ENCODE results near the gene FAM124A.

The FAM124A gene

DNA sequence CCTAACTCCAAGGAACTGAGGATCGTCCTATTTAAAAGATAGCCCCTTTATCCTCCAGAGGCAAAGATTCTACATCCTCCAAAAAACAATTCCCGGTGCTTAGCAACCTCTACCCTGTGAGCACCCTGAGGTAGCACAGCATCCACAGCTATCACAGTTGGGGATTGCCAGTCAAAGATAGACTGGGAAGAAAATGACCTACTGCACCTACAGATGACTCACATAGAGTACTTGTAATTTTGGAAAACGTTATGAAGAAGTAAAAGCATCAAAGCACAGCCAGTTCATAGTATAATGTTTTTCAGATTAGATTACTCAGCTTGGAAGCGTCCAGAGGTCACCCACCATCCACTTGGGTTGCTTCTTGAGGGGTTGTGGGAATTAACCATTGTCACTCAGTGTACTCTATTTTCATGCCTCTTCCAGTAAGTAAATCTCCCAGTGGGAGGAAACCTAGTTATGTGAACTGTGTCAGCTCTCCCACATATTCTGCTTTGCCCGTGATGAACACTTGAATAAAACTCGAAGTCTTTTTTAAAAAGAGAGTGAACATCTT lies 8.9 kb upstream of the FAM124A start:
- DNase-seq = peak in 4 of 42 donors; percentile 10 to 47 (median 31)
- intact Hi-C loops (cut with DNase I) = no loop called here

DNA sequence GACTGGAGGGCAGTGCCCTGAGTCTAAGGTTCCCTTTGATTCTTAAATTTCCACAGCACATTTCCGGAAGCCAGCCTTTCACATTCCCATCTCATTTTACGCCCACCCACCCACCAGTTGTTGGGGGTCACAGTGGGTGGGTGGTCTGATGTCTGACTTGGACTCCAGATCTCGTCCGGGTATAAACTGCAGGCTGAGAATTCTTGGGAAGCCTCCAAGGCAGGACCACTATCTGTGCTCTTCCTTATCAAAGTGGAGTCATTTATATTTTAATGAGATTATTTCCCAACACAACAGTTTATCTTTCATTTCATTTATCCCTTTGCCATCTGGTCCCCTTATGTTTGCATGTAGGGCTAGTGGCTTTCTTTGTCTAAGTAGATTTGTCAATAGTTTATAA lies 3.6 kb upstream of the FAM124A start:
- DNase-seq = no peak
- intact Hi-C loops (cut with DNase I) = no loop called here

DNA sequence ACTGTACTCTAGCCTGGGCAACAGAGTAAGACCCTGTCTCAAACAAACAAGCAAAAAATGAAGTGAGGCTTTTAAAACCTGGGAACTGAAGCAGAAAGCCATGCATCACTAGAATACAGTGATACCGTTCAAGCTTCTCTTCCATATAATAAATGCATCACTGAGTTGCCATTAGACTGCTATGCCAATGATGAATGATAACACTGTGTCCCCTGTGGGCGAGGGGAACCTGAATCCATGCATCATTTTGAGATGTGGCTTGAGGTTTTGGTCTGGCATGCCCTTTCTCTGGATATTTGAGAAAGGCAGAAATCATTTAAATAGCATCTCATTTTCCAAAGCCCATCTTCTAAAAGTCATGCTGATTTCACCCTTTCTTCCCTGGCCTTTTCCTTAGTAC lies 1.5 kb upstream of the FAM124A start:
- intact Hi-C loops (cut with DNase I) = loop anchor here (5.0 kb wide), 1 partner anchor 67 kb away; no protein-coding TSS in a partner anchor

DNA sequence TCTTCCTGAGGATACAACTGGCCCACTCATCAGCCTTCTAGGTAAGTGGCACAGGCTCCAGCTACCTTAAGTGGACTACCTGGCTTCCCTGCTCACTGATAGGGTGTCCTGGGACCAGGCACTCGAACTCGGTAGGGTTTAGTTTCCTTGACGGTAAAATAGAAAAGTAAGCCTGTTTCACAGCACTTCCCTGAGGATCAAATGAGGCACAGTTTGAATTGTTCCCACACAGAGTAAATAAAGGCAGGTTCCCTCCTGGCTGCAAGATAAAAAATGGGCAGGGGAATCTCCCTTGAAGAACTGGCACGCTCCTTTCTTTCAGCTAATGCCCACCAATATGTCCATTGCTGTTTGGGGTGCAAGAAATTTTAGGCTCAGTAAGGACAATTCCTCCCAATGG lies 1.1 kb upstream of the FAM124A start:
- intact Hi-C loops (cut with DNase I) = loop anchor here (5.0 kb wide), 1 partner anchor 66 kb away; no protein-coding TSS in a partner anchor
- DNase-seq = no peak

More for the DNA sequence above, 1.5 kb upstream of the FAM124A start:
- no peak for DNase-seq

DNA sequence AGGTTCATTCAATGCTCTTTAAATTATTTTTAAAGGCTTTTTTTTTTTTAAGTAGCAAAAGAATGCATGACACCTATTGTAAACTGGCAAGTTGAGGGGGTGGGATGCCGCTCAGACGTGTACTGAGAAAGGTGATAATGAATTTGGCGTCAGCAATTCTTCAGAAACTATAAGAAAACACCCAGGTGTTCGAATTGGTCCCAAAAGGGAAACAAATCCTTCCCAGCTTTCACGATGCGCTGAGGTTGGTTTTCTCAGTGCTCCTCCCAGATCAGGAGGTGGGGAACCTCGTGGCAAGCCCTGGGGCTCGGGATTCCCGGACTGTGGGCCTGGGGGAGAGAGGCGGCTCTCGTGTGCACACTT lies 543 bp upstream of the FAM124A start:
- DNase-seq = peak in 11 of 42 donors; percentile 34 to 67 (median 51)
- intact Hi-C loops (cut with DNase I) = loop anchor here (5.0 kb wide), 1 partner anchor 66 kb away; no protein-coding TSS in a partner anchor

DNA sequence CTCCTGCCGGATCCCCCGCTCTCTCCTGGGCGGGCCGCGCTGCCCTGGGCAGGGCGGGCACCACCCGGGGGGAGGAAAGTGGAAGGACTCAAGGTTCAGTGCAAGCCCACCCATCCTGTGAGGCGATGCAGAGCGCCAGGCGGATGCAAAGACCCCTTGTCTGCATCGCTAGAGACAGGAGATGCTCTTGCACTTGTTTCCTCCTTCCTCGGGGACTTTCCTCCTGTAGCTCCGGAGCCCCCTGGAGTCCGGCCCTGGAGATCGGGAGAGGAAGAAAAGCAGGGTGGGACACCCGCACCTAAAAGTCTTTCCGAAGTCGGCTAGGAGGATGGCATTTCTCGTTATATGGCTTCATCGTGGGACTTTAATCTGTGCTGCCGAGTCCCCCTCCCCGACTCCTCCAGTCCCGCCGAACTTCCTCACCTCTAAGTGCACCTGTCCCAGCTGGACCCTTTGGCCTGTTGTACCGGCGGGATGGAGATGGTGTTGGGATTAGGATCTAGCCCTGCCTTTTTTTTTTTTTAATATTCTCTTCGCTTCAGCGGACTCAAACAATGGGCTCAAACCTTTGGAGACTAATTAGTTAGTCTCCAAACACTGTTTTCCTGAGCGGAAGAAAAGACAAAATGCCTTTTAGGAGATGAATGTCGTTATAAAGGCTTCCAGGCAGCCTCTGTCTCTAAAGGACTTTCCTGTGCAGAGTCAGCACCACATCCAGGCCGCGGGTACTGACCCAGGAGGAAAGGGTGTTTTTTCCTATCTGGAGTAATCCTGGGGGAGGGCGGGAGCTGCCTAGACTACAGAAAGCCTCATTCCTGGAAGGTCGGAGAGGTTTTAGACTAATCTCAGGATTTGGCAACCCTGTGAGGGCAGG lies 725 bp downstream of the FAM124A start:
- peak in 27 of 42 donors; percentile 22 to 73 (median 44) for DNase-seq
- intact Hi-C loops (cut with DNase I) = loop anchor here (5.0 kb wide), 1 partner anchor 64 kb away; no protein-coding TSS in a partner anchor

DNA sequence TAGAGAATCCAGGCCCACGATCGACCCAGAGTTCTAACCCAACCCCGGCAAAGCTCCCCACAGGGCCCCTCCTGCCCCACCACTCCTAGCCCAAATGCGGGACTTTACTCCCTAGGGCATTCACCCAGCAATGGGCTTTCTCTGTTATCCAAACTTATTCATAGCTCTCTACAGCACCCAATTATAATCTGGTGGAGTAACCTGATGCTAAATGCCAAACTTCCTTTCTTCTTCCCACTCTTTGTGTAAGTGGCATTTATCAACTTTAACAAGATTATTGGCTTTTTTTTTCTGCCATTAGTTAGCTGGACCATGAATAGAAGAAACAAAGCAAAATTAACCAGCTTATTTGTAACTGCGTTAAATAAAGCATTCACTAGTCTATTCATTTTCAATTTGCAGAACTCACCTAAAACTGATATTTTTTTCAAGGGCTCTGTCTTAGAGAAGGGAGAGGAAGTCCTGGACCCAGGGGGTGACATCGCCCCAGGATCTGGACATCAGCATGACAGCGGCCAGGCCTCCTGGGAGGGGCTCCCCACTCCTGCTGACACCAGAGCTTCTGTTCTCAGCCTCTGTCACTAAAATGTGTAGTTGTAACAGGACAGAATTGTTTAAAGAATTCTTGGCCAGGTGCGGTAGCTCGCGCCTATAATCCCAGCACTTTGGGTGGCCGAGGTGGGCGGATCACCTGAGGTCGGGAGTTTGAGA lies 1.5 kb downstream of the FAM124A start:
- intact Hi-C loops (cut with DNase I) = loop anchor here (5.0 kb wide), 1 partner anchor 64 kb away; no protein-coding TSS in a partner anchor

GRCh38 chr13:51225029-51225428 lies 2.8 kb downstream of the FAM124A start:
- intact Hi-C loops (cut with DNase I) = loop anchor here (5.0 kb wide), 1 partner anchor 73 kb away; no protein-coding TSS in a partner anchor
- DNase-seq = no peak

More for the DNA sequence above, 1.5 kb downstream of the FAM124A start:
- DNase-seq = peak in 38 of 42 donors; percentile 25 to 88 (median 70)

DNA sequence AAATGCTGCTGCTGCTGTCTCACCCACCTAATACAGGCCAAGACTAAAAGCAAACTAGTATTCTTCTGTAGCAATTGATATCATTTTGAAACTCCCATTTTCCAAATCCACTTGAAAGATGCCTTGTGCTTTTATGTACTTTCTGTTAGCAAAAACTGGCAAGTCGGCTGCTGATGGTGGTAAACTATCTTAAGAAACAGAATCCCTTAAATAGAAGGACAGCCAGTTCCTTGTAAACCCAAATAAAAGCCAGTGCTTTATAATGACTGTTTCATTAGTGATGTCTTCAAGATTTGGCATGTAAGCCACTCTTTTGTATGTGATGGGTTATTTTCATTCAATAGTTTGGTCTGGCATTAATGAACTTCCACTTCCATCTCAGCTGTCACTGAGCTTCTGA lies 5.2 kb downstream of the FAM124A start:
- intact Hi-C loops (cut with DNase I) = loop anchor here (5.0 kb wide), 1 partner anchor 75 kb away; no protein-coding TSS in a partner anchor
- peak in 1 of 42 donors; percentile 33 for DNase-seq

GRCh38 chr13:51229101-51229719 lies 7.0 kb downstream of the FAM124A start:
- peak in 2 of 42 donors; percentile 35 to 51 for DNase-seq
- intact Hi-C loops (cut with DNase I) = loop anchor here (5.0 kb wide), 1 partner anchor 77 kb away; no protein-coding TSS in a partner anchor

DNA sequence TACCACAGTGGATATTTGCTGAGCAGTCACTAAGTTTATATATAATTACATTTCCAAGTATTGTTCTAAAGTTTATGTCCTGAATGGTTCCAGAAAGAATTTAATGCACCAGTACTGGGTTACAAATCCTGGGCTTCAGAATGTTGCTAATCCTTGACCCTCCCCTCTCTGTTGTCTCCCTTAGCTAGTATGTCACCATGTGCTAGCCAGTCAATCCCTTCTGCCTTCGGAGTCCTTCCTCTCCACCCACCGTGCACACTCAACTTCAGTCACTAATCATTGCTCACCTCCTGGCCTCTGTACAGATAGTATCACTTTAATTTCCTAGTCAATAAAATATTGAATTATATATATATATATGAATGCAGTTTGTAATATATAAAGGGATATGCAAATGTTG lies 7.5 kb downstream of the FAM124A start:
- intact Hi-C loops (cut with DNase I) = loop anchor here (5.0 kb wide), 1 partner anchor 77 kb away; no protein-coding TSS in a partner anchor
- peak in 2 of 42 donors; percentile 35 to 44 for DNase-seq

DNA sequence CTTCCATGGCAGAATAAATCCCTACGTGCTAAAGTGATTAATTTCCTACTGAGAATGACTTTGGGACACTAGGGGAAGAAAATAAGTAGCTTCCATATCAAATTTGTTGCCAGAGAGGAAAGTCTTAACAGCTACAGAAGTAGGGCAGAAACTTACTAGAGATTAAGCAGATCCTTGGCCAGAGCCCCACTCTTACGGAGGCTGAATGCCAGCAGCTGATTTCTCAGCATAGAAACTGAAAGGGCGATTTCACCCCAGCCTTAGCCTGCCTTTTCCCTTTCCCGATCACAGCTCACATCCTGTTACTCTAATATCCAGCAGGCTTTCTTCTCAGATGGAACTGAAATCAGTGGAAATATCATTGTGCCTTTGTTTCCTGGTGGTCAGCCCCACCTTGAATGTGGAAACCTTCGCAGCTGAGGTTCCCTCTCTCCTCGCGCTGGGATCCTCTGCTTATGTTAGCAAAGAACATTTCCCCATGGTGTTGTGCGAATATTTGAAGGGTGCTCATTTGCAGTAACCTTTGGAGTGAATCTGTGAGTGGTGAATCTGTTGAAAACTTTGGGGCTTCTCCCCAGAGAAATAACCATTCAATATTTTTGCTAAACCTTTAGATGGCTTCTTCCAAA lies 8.4 kb downstream of the FAM124A start:
- intact Hi-C loops (cut with DNase I) = no loop called here
- DNase-seq = peak in 36 of 42 donors; percentile 29 to 88 (median 62)

DNA sequence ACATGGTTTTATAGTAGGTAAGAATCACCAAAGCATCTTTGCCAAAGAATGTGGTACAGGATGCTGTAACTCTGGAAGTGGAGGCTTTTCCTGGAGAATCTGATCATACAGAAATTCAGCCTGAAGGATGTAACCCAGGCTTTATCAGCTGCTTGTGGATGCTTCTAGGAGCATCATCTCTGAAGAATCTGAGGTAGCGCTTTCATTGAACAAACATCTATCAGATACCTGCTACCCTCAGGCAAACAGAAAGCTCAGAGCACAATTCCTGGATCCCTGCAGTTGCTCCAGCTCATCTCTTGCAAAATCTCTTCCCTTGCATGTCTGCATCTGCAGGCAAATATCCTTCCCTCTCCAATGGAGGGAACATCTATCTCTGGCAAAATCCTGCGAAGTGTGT lies 9.3 kb downstream of the FAM124A start:
- intact Hi-C loops (cut with DNase I) = no loop called here
- peak in 1 of 42 donors; percentile 35 for DNase-seq

DNA sequence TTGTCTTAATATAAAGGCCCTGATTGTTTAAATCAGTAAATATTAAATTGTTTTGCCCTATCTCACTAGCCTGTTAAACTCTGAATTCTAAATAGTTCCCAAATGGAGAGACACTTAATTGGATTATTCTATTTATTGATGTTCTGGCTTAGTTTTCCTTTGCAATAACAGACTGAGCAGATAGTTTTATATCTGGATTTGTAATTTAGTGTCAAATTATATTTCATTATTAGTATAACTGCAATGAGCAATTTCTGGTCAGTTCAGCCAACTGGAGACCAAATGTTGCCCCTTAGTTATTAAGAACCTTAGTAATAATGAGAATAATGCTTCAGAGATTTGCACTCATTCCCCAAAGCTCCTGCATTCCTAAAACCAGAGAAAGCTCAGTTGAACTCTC lies 10.1 kb downstream of the FAM124A start:
- no peak for DNase-seq
- intact Hi-C loops (cut with DNase I) = no loop called here

DNA sequence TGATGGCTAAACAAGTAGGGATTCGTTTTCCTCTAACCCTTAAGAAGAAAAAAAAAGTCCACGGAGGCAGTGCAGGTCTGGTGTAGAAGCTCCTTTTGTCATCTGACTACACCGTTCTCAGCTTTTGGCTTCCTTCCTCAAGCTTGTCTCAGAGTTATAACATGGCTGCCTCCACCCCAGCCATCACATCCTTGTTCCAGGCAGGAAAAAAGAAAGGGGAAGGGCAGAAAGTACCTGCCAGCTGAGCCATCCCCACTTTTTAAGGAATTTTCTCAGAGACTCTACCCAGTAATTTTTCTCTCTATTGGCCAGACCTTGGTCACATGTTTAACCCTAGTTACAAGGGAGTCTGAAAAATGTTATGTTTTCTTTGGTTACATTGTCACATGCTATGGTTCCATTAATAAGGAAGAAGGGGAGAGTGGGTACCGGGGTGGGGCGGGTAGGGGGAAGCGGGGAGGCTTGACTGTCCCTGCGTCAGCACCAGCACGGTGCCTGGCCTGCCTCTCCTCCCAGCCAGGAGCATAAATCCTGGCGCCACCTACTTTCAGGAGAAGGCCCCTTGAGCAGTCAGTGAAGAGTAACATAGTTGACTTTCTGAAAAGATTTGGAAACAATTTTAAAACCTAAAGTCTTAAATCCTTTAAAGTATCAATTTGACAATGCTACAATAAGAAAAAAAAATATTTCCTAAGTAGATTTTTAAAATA lies 11.1 kb downstream of the FAM124A start:
- no peak for DNase-seq

GRCh38 chr13:51234676-51235075 lies 12.5 kb downstream of the FAM124A start:
- intact Hi-C loops (cut with DNase I) = no loop called here
- no peak for DNase-seq

More for the DNA sequence above, 11.1 kb downstream of the FAM124A start:
- intact Hi-C loops (cut with DNase I) = no loop called here

- DNase-seq = no peak
- intact Hi-C loops (cut with DNase I) = no loop called here
Measured at GRCh38 chr13:51235186-51235585, 13.0 kb downstream of the FAM124A start.
